Activated CD4-positive, alpha-beta memory T cell treated with anti-CD3 and anti-CD28 coated beads for 36 hours (primary cell): Measurements from ENCODE around the gene COX5B. TPM values are rescaled to one million over a fixed set of nuclear protein-coding genes. Genes with fewer than 3 reads are reported as not detected.
"Not testable (repeated sequence)": the region's sequence is repeated elsewhere in the genome, so short reads cannot be mapped to it uniquely, and the experiment has no call there.

Experiments
- CTCF ChIA-PET: fragments of 350-600 bp; sonication (Branson Sonifier 250); formaldehyde crosslinking; loops from one replicate; lab custom pipeline; 2021; ENCODE audit warnings: antibody characterized with exemption, inconsistent platforms; lab: Charles Lee
- POLR2A ChIA-PET: fragments of 350-600 bp; sonication (Branson Sonifier 250); formaldehyde crosslinking; loops from one replicate; lab custom pipeline; 2021; ENCODE audit warnings: antibody characterized with exemption; lab: Charles Lee
- DNase-seq: peaks from one replicate; pipeline ENCODE4 v3.0.0-alpha.2; 2020
- H3K27ac Mint-ChIP-seq: one replicate; pipeline ENCODE4 v1.8.0; 2021; ENCODE audit warnings: mixed read lengths
- H3K27me3 Mint-ChIP-seq: one replicate; pipeline ENCODE4 v1.8.0; 2021; ENCODE audit warnings: mixed read lengths
- H3K36me3 Mint-ChIP-seq: one replicate; pipeline ENCODE4 v1.8.0; 2021; ENCODE audit warnings: mixed read lengths
- H3K4me1 Mint-ChIP-seq: one replicate; pipeline ENCODE4 v1.8.0; 2021; ENCODE audit warnings: low read depth, mixed read lengths
- H3K4me3 Mint-ChIP-seq: one replicate; pipeline ENCODE4 v1.8.0; 2021; ENCODE audit warnings: mild to moderate bottlenecking, mixed read lengths
- H3K9me3 Mint-ChIP-seq: one replicate; pipeline ENCODE4 v1.8.0; 2021; ENCODE audit warnings: mixed read lengths
- intact Hi-C: fragments of 100-400 bp; cut with micrococcal nuclease; formaldehyde crosslinking; loops from one replicate; pipeline ENCODE4 v1.15.1; 2023
- total RNA-seq, 2 experiments: library from RNA; stranded (reverse); gene quantifications; one replicate each; pipeline ENCODE4 v1.2.3, GENCODE V29; 2021

The COX5B gene
- total RNA-seq, 2 experiments from 2014 or later = 215 to 217 TPM

- H3K36me3 Mint-ChIP-seq = peaks cover 16% of the 10 kb centered on the region
- H3K9me3 Mint-ChIP-seq = no peaks in the 10 kb centered on the region
- ChIA-PET POLR2A (interaction anchor here (0.5 to 6.4 kb wide), 14 partner anchors 9 to 81 kb away, joined by 3 to 191 read pairs (median 6); partner anchors contain the start of genes ANKRD36B, COX5B and ZAP70), CTCF (interaction anchor here (0.6 to 8.1 kb wide), 11 partner anchors 9 to 78 kb away, joined by 3 to 114 read pairs (median 6); partner anchors contain the start of genes ANKRD36B, COX5B and ZAP70)
- intact Hi-C loops = loop anchor here (5.0 kb wide), 2 partner anchors 84 to 794 kb away; no protein-coding TSS in a partner anchor
- peak overlapping the region; percentile 93 for H3K27ac Mint-ChIP-seq
- peaks cover 27% of the 10 kb centered on the region for H3K4me1 Mint-ChIP-seq
- no peaks in the 10 kb centered on the region for H3K27me3 Mint-ChIP-seq
- DNase-seq = peak; percentile 93
- peak overlapping the region; percentile 79 for H3K4me3 Mint-ChIP-seq
Measured at GRCh38 chr2:97662895-97663625, 17.2 kb downstream of the COX5B start.

- DNase-seq = no peak
- peaks cover 11% of the 10 kb centered on the region for H3K36me3 Mint-ChIP-seq
- ChIA-PET CTCF (interaction anchor here (0.6 to 8.1 kb wide), 19 partner anchors 9 to 85 kb away, joined by 3 to 114 read pairs (median 6); partner anchors contain the start of genes ANKRD36B, COX5B and ZAP70), POLR2A (interaction anchor here (0.5 to 6.4 kb wide), 14 partner anchors 9 to 80 kb away, joined by 3 to 191 read pairs (median 7); partner anchors contain the start of genes ANKRD36B, COX5B and ZAP70)
- peaks cover 27% of the 10 kb centered on the region for H3K4me1 Mint-ChIP-seq
- H3K4me3 Mint-ChIP-seq = peak overlapping the region; percentile 79
- peak overlapping the region; percentile 93 for H3K27ac Mint-ChIP-seq
- H3K27me3 Mint-ChIP-seq = no peaks in the 10 kb centered on the region
- H3K9me3 Mint-ChIP-seq = no peaks in the 10 kb centered on the region
- intact Hi-C loops = loop anchor here (5.0 kb wide), 2 partner anchors 84 to 794 kb away; no protein-coding TSS in a partner anchor
Measured at GRCh38 chr2:97663626-97663961, 17.7 kb downstream of the COX5B start.

- peak; percentile 99 for DNase-seq
- peak within 1 kb of the TSS; percentile 91 for H3K4me3 Mint-ChIP-seq
- H3K27ac Mint-ChIP-seq = peak within 1 kb of the TSS; percentile 95
- peaks cover 27% of the 10 kb centered on the region for H3K4me1 Mint-ChIP-seq
- H3K9me3 Mint-ChIP-seq = no peaks in the 10 kb centered on the region
- intact Hi-C loops = loop anchor here (1.0 to 5.0 kb wide), 9 partner anchors 9 to 793 kb away; partner anchors contain the start of genes TMEM131 and ZAP70
- no peaks in the 10 kb centered on the region for H3K27me3 Mint-ChIP-seq
- ChIA-PET POLR2A (interaction anchor here (0.5 to 6.4 kb wide), 14 partner anchors 9 to 110 kb away, joined by 3 to 191 read pairs (median 4); partner anchors contain the start of genes ANKRD36B, COX5B and ZAP70), CTCF (interaction anchor here (0.8 to 8.1 kb wide), 17 partner anchors 9 to 84 kb away, joined by 3 to 114 read pairs (median 5); partner anchors contain the start of genes COX5B and ZAP70)
- H3K36me3 Mint-ChIP-seq = peaks cover 10% of the 10 kb centered on the region
Measured at GRCh38 chr2:97663962-97664635, 18.2 kb downstream of the COX5B start, which contains the start of gene ACTR1B. TSS of gene ACTR1B (minus strand) at chr2:97664044. CDS start at chr2:97663890, 154 bp downstream.

- ChIA-PET CTCF (interaction anchor here (0.9 to 8.1 kb wide), 16 partner anchors 9 to 84 kb away, joined by 3 to 114 read pairs (median 6); partner anchors contain the start of genes COX5B and ZAP70), POLR2A (interaction anchor here (0.5 to 6.4 kb wide), 12 partner anchors 8 to 109 kb away, joined by 3 to 191 read pairs (median 4); partner anchors contain the start of genes ANKRD36B, COX5B and ZAP70)
- peak overlapping the region; percentile 95 for H3K27ac Mint-ChIP-seq
- no peaks in the 10 kb centered on the region for H3K27me3 Mint-ChIP-seq
- H3K4me3 Mint-ChIP-seq = peak overlapping the region; percentile 91
- intact Hi-C loops = loop anchor here (1.0 to 5.0 kb wide), 9 partner anchors 9 to 793 kb away; partner anchors contain the start of genes TMEM131 and ZAP70
- DNase-seq = no peak
- H3K4me1 Mint-ChIP-seq = peaks cover 27% of the 10 kb centered on the region
- H3K36me3 Mint-ChIP-seq = peaks cover 10% of the 10 kb centered on the region
- no peaks in the 10 kb centered on the region for H3K9me3 Mint-ChIP-seq
Measured at GRCh38 chr2:97664636-97664970, 18.7 kb downstream of the COX5B start.

- CTCF ChIA-PET = interaction anchor here (0.9 to 2.0 kb wide), 3 partner anchors 30 to 79 kb away, joined by 3 to 7 read pairs (median 4); no protein-coding TSS in a partner anchor
- intact Hi-C loops = no loop called here
- H3K4me1 Mint-ChIP-seq = peaks cover 20% of the 10 kb centered on the region
- H3K27me3 Mint-ChIP-seq = no peaks in the 10 kb centered on the region
- H3K4me3 Mint-ChIP-seq = no peak within 1 kb of the TSS
- H3K36me3 Mint-ChIP-seq = no peaks in the 10 kb centered on the region
- no peaks in the 10 kb centered on the region for H3K9me3 Mint-ChIP-seq
- DNase-seq = no peak
- POLR2A ChIA-PET = interaction anchor here (1.0 kb wide), 1 partner anchor 24 kb away, joined by 4 read pairs; the partner anchor contains the start of gene COX5B
- no peak within 1 kb of the TSS for H3K27ac Mint-ChIP-seq
Measured at GRCh38 chr2:97669448-97669847, 23.6 kb downstream of the COX5B start, which contains the start of gene C2orf92. TSS of gene C2orf92 (plus strand) at chr2:97669713. CDS start at chr2:97669789, 76 bp downstream.

GRCh38 chr2:97670471-97670870 is 24.6 kb downstream of the COX5B start:
- H3K27ac Mint-ChIP-seq = no peak overlapping the region
- peaks cover 15% of the 10 kb centered on the region for H3K4me1 Mint-ChIP-seq
- CTCF ChIA-PET = interaction anchor here (0.9 to 2.0 kb wide), 3 partner anchors 29 to 79 kb away, joined by 3 to 7 read pairs (median 4); no protein-coding TSS in a partner anchor
- no peaks in the 10 kb centered on the region for H3K27me3 Mint-ChIP-seq
- intact Hi-C loops = no loop called here
- H3K4me3 Mint-ChIP-seq = no peak overlapping the region
- H3K9me3 Mint-ChIP-seq = no peaks in the 10 kb centered on the region
- POLR2A ChIA-PET = interaction anchor here (1.0 kb wide), 1 partner anchor 25 kb away, joined by 4 read pairs; the partner anchor contains the start of gene COX5B
- DNase-seq = no peak
- no peaks in the 10 kb centered on the region for H3K36me3 Mint-ChIP-seq

- no peak overlapping the region for H3K27ac Mint-ChIP-seq
- H3K9me3 Mint-ChIP-seq = no peaks in the 10 kb centered on the region
- no peaks in the 10 kb centered on the region for H3K27me3 Mint-ChIP-seq
- ChIA-PET POLR2A (no interaction called here), CTCF (no interaction called here)
- intact Hi-C loops = no loop called here
- H3K36me3 Mint-ChIP-seq = no peaks in the 10 kb centered on the region
- no peak for DNase-seq
- peaks cover 16% of the 10 kb centered on the region for H3K4me1 Mint-ChIP-seq
- H3K4me3 Mint-ChIP-seq = no peak overlapping the region
Measured at GRCh38 chr2:97671526-97671925, 25.7 kb downstream of the COX5B start.

- DNase-seq, H3K27me3 Mint-ChIP-seq, H3K9me3 Mint-ChIP-seq, H3K36me3 Mint-ChIP-seq, H3K4me3 Mint-ChIP-seq: not testable (repeated sequence)
- intact Hi-C loops = loop anchor here (1.0 kb wide), 1 partner anchor 8 kb away; the partner anchor contains the start of gene ACTR1B
- peaks cover 23% of the 10 kb centered on the region for H3K4me1 Mint-ChIP-seq
- ChIA-PET POLR2A (interaction anchor here (1.2 to 1.7 kb wide), 2 partner anchors 9 to 10 kb away, joined by 10 read pairs; partner anchors contain the start of gene ACTR1B), CTCF (interaction anchor here (0.8 to 2.0 kb wide), 2 partner anchors 8 to 27 kb away, joined by 3 to 10 read pairs; partner anchors contain the start of gene ACTR1B)
- peak overlapping the region; percentile 68 for H3K27ac Mint-ChIP-seq
Measured at GRCh38 chr2:97672606-97673140, 26.8 kb downstream of the COX5B start.

- ChIA-PET CTCF (interaction anchor here (0.8 to 2.0 kb wide), 2 partner anchors 9 to 27 kb away, joined by 3 to 10 read pairs; partner anchors contain the start of gene ACTR1B), POLR2A (interaction anchor here (1.2 to 1.7 kb wide), 2 partner anchors 9 to 11 kb away, joined by 10 read pairs; partner anchors contain the start of gene ACTR1B)
- no peaks in the 10 kb centered on the region for H3K36me3 Mint-ChIP-seq
- intact Hi-C loops = loop anchor here (1.0 kb wide), 1 partner anchor 9 kb away; the partner anchor contains the start of gene ACTR1B
- peak; percentile 64 for DNase-seq
- no peaks in the 10 kb centered on the region for H3K9me3 Mint-ChIP-seq
- H3K4me3 Mint-ChIP-seq = no peak overlapping the region
- H3K27me3 Mint-ChIP-seq = no peaks in the 10 kb centered on the region
- peaks cover 27% of the 10 kb centered on the region for H3K4me1 Mint-ChIP-seq
- peak overlapping the region; percentile 68 for H3K27ac Mint-ChIP-seq
Measured at GRCh38 chr2:97673182-97673914, 27.5 kb downstream of the COX5B start.

GRCh38 chr2:97673915-97674283 is 28.0 kb downstream of the COX5B start:
- H3K4me3 Mint-ChIP-seq = no peak overlapping the region
- H3K4me1 Mint-ChIP-seq = peaks cover 28% of the 10 kb centered on the region
- intact Hi-C loops = loop anchor here (1.0 to 2.0 kb wide), 2 partner anchors 10 to 15 kb away; partner anchors contain the start of gene ACTR1B
- CTCF ChIA-PET = interaction anchor here (2.0 kb wide), 1 partner anchor 10 kb away, joined by 10 read pairs; the partner anchor contains the start of gene ACTR1B
- peak; percentile 74 for DNase-seq
- POLR2A ChIA-PET = interaction anchor here (1.7 kb wide), 1 partner anchor 11 kb away, joined by 10 read pairs; no protein-coding TSS in a partner anchor
- no peaks in the 10 kb centered on the region for H3K27me3 Mint-ChIP-seq
- H3K36me3 Mint-ChIP-seq = no peaks in the 10 kb centered on the region
- peak overlapping the region; percentile 68 for H3K27ac Mint-ChIP-seq
- H3K9me3 Mint-ChIP-seq = no peaks in the 10 kb centered on the region
